ENCODE data around the gene LPCAT2.
"Not testable (repeated sequence)": the region's sequence is repeated elsewhere in the genome, so short reads cannot be mapped to it uniquely, and the experiment has no call there.

LPCAT2 gene

GRCh38 chr16:55613613-55614335, 104.9 kb downstream of the LPCAT2 start:
- DNase-seq (ENCODE audit: low read depth), result no peak
- no peak for TF ChIP-seq CTCF (IDR thresholded peaks at IDR 0.05; ENCODE audit: insufficient read depth, low read depth, low read length, missing control alignments)
- H3K4me3 ChIP-seq (ENCODE audit: low read depth, low read length), result no peak overlapping the region

- no peak overlapping the region for H3K4me3 ChIP-seq (ENCODE audit: low read depth, low read length)
- no peak for TF ChIP-seq CTCF (IDR thresholded peaks at IDR 0.05; ENCODE audit: insufficient read depth, low read depth, low read length, missing control alignments)
- no peak for DNase-seq (ENCODE audit: low read depth)
These were observed 106.2 kb downstream of the LPCAT2 start for GRCh38 chr16:55615071-55615470.

- H3K4me3 ChIP-seq (ENCODE audit: low read depth, low read length); DNase-seq (ENCODE audit: low read depth): not testable (repeated sequence)
These were observed 106.8 kb downstream of the LPCAT2 start for GRCh38 chr16:55615670-55616069.

GRCh38 chr16:55621771-55622170, 112.9 kb downstream of the LPCAT2 start:
- TF ChIP-seq CTCF (IDR thresholded peaks at IDR 0.05; ENCODE audit: insufficient read depth, low read depth, low read length, missing control alignments), result no peak
- no peak overlapping the region for H3K4me3 ChIP-seq (ENCODE audit: low read depth, low read length)
- no peak for DNase-seq (ENCODE audit: low read depth)

- no peak overlapping the region for H3K4me3 ChIP-seq (ENCODE audit: low read depth, low read length)
- TF ChIP-seq CTCF (IDR thresholded peaks at IDR 0.05; ENCODE audit: insufficient read depth, low read depth, low read length, missing control alignments), result no peak
- no peak for DNase-seq (ENCODE audit: low read depth)
These were observed 113.4 kb downstream of the LPCAT2 start for GRCh38 chr16:55622272-55622671.

GRCh38 chr16:55622930-55623561, 114.2 kb downstream of the LPCAT2 start:
- DNase-seq (ENCODE audit: low read depth), result no peak
- no peak overlapping the region for H3K4me3 ChIP-seq (ENCODE audit: low read depth, low read length)
- TF ChIP-seq CTCF (IDR thresholded peaks at IDR 0.05; ENCODE audit: insufficient read depth, low read depth, low read length, missing control alignments), result peak; percentile 8

- H3K4me3 ChIP-seq (ENCODE audit: low read depth, low read length), result no peak overlapping the region
- no peak for TF ChIP-seq CTCF (IDR thresholded peaks at IDR 0.05; ENCODE audit: insufficient read depth, low read depth, low read length, missing control alignments)
- no peak for DNase-seq (ENCODE audit: low read depth)
These were observed 114.8 kb downstream of the LPCAT2 start for GRCh38 chr16:55623640-55624039.

Data from GM12865 (cell line).